OCI-LY7 (cell line): ENCODE results near the gene RNPEPL1. TPM values are rescaled to one million over a fixed set of nuclear protein-coding genes. Genes with fewer than 3 reads are reported as not detected.
A peak's percentile ranks its signal among the peaks of the same experiment; 100 is the strongest.

Experiments
- BruUV-seq: library from RNA; stranded (reverse); fragments of 400-500 nt; replicated peaks from 2 replicates; lab custom pipeline; 2021; lab: Mats Ljungman, UMichigan
- CTCF ChIA-PET: fragments of 300-600 bp; sonication (Branson Sonifier 250); formaldehyde crosslinking; loops from one replicate; lab custom pipeline; 2022; ENCODE audit warnings: antibody characterized with exemption; ENCODE audit not compliant: unreplicated experiment; lab: Charles Lee
- POLR2A ChIA-PET: fragments of 300-600 bp; sonication (Branson Sonifier 250); formaldehyde crosslinking; loops from one replicate; lab custom pipeline; 2022; ENCODE audit warnings: antibody characterized with exemption; lab: Charles Lee
- DNase-seq: peaks from one replicate; pipeline ENCODE4 v3.0.0-alpha.2; 2015; ENCODE audit warnings: low spot score
- H2AFZ ChIP-seq: fragments of 200-600 bp; sonication (generic), shearing (Covaris generic); 2 replicates; pipeline ENCODE4 v1.6.1; 2014; ENCODE audit warnings: mild to moderate bottlenecking, antibody characterized with exemption, low read length, moderate library complexity
- H3K27ac ChIP-seq: fragments of 200-600 bp; sonication (generic); 2 replicates; pipeline ENCODE4 v1.5.1; 2014; ENCODE audit warnings: mixed run types, low read depth, mild to moderate bottlenecking, moderate library complexity, low read length, inconsistent platforms; ENCODE audit not compliant: poor library complexity, severe bottlenecking
- H3K36me3 ChIP-seq: fragments of 200-600 bp; sonication (generic); 2 replicates; pipeline ENCODE4 v1.6.1; 2014; ENCODE audit warnings: mild to moderate bottlenecking, antibody characterized with exemption, low read length, moderate library complexity, mixed read lengths; ENCODE audit not compliant: insufficient read depth
- H3K4me1 ChIP-seq: fragments of 200-600 bp; sonication (generic); 2 replicates; pipeline ENCODE4 v1.5.1; 2014; ENCODE audit warnings: mild to moderate bottlenecking, low read length; ENCODE audit not compliant: insufficient read depth, poor library complexity, severe bottlenecking
- H3K4me2 ChIP-seq: fragments of 200-600 bp; sonication (generic); 2 replicates; pipeline ENCODE4 v1.6.1; 2014; ENCODE audit warnings: mild to moderate bottlenecking, low read length
- H3K4me3 ChIP-seq: fragments of 200-600 bp; sonication (generic); 2 replicates; pipeline ENCODE4 v1.5.1; 2014; ENCODE audit warnings: mild to moderate bottlenecking, low read depth, low read length; ENCODE audit not compliant: poor library complexity, severe bottlenecking
- H3K79me2 ChIP-seq: fragments of 200-600 bp; sonication (generic); 2 replicates; pipeline ENCODE4 v1.6.1; 2016; ENCODE audit warnings: low read depth, mild to moderate bottlenecking, low read length, moderate library complexity, mixed read lengths; ENCODE audit not compliant: insufficient read depth
- H3K9me2 ChIP-seq: fragments of 200-600 bp; sonication (generic); 2 replicates; pipeline ENCODE4 v1.6.1; 2016; ENCODE audit warnings: mild to moderate bottlenecking, low read length, mixed read lengths; ENCODE audit not compliant: insufficient read depth
- H3K9me3 ChIP-seq: fragments of 200-600 bp; sonication (generic); 2 replicates; pipeline ENCODE4 v1.6.1; 2014; ENCODE audit warnings: mild to moderate bottlenecking, mixed run types, low read length, mixed read lengths
- H4K20me1 ChIP-seq: fragments of 200-600 bp; sonication (generic); 2 replicates; pipeline ENCODE4 v1.6.1; 2014; ENCODE audit warnings: mild to moderate bottlenecking, antibody characterized with exemption, low read length, moderate library complexity, mixed read lengths; ENCODE audit not compliant: insufficient read depth
- CTCF ChIP-seq: fragments of 200-600 bp; sonication (generic); conservative IDR thresholded peaks from 2 replicates; pipeline ENCODE4 v1.5.1; 2014; ENCODE audit warnings: mild to moderate bottlenecking, antibody characterized with exemption, low read length, moderate library complexity, mixed read lengths
- EZH2phosphoT487 ChIP-seq: fragments of 200-600 bp; sonication (generic); IDR thresholded peaks from 2 replicates; pipeline ENCODE4 v1.6.1; 2018; ENCODE audit warnings: low read depth, borderline replicate concordance, mild to moderate bottlenecking, mixed run types, antibody characterized with exemption, low read length, moderate library complexity, mixed read lengths
- intact Hi-C: fragments of 100-400 bp; cut with micrococcal nuclease; formaldehyde crosslinking; loops from one replicate; pipeline ENCODE4 v1.10.0; 2022; ENCODE audit not compliant: unreplicated experiment
- total RNA-seq, 2 experiments: library from RNA; depleted of rRNA in 1 of 2; stranded (reverse); fragments of >200 nt in 1 of 2; shearing (Covaris generic) in 1 of 2; gene quantifications; 2 replicates each; pipeline ENCODE4 v1.2.3, GENCODE V29; 2014 to 2022

Gene RNPEPL1
- total RNA-seq, 2 experiments from 2014 or later: 41.9 to 51.8 TPM

DNA sequence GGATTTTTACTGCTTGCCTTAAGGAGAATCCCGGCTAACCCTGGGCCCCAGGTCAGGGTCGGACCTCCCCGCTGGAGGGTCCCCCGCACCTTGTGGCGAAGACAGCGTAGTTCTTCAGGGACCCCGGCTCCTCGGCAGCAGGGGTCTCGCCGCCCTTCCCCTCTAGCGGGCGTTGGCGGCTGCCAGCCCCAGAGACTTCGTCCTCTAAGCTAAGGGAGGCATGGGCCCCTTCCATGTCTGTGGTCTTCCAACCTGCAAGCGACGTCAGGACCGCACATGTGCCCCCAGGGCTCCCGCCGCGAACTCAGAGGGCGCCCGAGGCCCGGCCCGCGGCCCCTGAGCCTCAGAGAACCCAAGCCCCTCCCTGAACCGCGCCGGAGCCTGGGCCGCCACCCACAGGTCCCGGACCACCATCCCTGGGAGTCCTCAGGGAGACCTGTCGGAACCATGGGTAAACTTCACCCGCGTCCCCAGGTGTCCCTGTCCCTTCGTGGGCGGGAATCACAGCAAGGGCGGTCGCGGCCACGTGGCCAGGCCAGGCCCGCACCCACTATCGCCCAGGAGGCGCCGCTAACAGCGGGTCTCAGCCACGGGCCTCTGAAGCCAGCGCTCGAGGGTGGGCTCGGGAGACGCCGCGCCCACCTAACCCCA is 11.1 kb upstream of the RNPEPL1 start:
- intact Hi-C loops: no loop called here
- H3K4me1 ChIP-seq: peaks cover 46% of the 10 kb centered on the region
- TF ChIP-seq EZH2phosphoT487 (no peak), CTCF (no peak; the same call in 1 of the 2 replicates)
- ChIA-PET POLR2A (no interaction called here), CTCF (interaction anchor here (1.4 kb wide), 1 partner anchor 43 kb away, joined by 4 read pairs; no protein-coding TSS in a partner anchor)
- H4K20me1 ChIP-seq: no peaks in the 10 kb centered on the region
- peaks cover 54% of the 10 kb centered on the region for H3K36me3 ChIP-seq
- H3K27ac ChIP-seq: no peak overlapping the region
- peaks cover 44% of the 10 kb centered on the region; the same call in 1 of the 2 replicates for H3K79me2 ChIP-seq
- no peaks in the 10 kb centered on the region for H3K9me3 ChIP-seq
- H3K9me2 ChIP-seq: no peaks in the 10 kb centered on the region
- BruUV-seq: no TSS peak
- H3K4me3 ChIP-seq: no peak overlapping the region
- H2AFZ ChIP-seq: no peak overlapping the region
- H3K4me2 ChIP-seq: no peak overlapping the region
- no peak for DNase-seq

- intact Hi-C loops: no loop called here
- peaks cover 54% of the 10 kb centered on the region for H3K36me3 ChIP-seq
- CTCF ChIA-PET: no interaction called here
- peaks cover 46% of the 10 kb centered on the region for H3K4me1 ChIP-seq
- no peak within 1 kb of the TSS for H2AFZ ChIP-seq
- no peak for DNase-seq
- TF ChIP-seq CTCF (no peak), EZH2phosphoT487 (no peak)
- H3K4me3 ChIP-seq: peak within 1 kb of the TSS; percentile 91
- H3K9me2 ChIP-seq: no peaks in the 10 kb centered on the region
- H4K20me1 ChIP-seq: no peaks in the 10 kb centered on the region
- H3K79me2 ChIP-seq: peaks cover 44% of the 10 kb centered on the region; the same call in 1 of the 2 replicates
- H3K9me3 ChIP-seq: no peaks in the 10 kb centered on the region
- H3K4me2 ChIP-seq: peak within 1 kb of the TSS; percentile 78
- BruUV-seq: no TSS peak
- H3K27ac ChIP-seq: peak within 1 kb of the TSS; percentile 86
- POLR2A ChIA-PET: no interaction called here
These were observed 10.5 kb upstream of the RNPEPL1 start, which contains the start of gene ANKMY1 for GRCh38 chr2:240557808-240558207. Gene ANKMY1 (minus strand): TSS chr2:240557988. CDS start chr2:240557335, 653 bp downstream.

DNA sequence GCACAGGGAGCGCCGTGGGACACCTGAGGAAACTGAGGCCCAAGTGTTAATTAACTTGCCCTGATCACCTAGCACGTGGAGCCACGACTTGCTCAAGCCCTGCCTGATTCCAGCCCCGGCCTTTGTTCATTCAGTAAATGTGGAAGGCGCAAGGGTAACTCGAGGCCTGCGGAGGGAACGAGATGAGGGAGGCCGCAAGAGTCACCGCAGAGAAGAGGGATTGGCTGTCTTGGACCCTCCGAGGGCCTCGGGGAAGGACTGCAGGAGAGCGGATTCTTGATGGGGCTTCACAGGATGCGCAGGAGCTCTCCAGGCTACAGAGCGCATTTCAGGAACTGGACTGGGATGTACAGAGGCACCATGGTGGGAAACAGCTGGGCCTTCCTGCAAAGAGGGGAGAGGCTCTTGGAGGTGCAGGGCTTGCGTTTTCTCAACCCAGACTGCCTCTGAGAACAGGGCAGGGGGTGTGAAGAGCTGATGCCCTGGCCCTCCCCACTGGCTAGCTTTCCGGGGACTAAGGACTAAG is 10.0 kb upstream of the RNPEPL1 start:
- Histone ChIP-seq H3K9me3 (no peaks in the 10 kb centered on the region), H4K20me1 (no peaks in the 10 kb centered on the region), H3K4me2 (peak overlapping the region; percentile 78), H3K4me3 (peak overlapping the region; percentile 91), H3K79me2 (peaks cover 44% of the 10 kb centered on the region; the same call in 1 of the 2 replicates), H3K27ac (no peak overlapping the region), H3K4me1 (peaks cover 44% of the 10 kb centered on the region), H2AFZ (no peak overlapping the region), H3K9me2 (no peaks in the 10 kb centered on the region), H3K36me3 (peaks cover 54% of the 10 kb centered on the region)
- no peak for TF ChIP-seq CTCF
- no peak for TF ChIP-seq EZH2phosphoT487
- BruUV-seq: no TSS peak
- no peak for DNase-seq
- ChIA-PET POLR2A (interaction anchor here (1.4 kb wide), 1 partner anchor 27 kb away, joined by 3 read pairs; no protein-coding TSS in a partner anchor), CTCF (no interaction called here)
- intact Hi-C loops: no loop called here
